ENCODE data around the gene ABCD4.

The ABCD4 gene

GRCh38 chr14:74290415-74290814 is 12.3 kb downstream of the ABCD4 start:
- peaks cover 9 to 94% of the 10 kb centered on the region in 2 experiments; a peak in 2 of 3 replicates for H3K36me3 ChIP-seq (ENCODE audit: control insufficient read depth in 2 of 2, insufficient read depth in 1 of 2, low read length in 2 of 2)
- H3K4me1 ChIP-seq (ENCODE audit: control insufficient read depth, insufficient read depth, low read length): no peaks in the 10 kb centered on the region
- CTCF ChIA-PET: interaction anchor here (0.6 to 1.5 kb wide), 6 partner anchors 12 to 215 kb away, joined by 3 to 5 read pairs (median 3); no protein-coding TSS in a partner anchor
- TF ChIP-seq SP2 (tag by site-specific recombination; IDR thresholded peaks at IDR 0.05) (no peak), ZSCAN5A (tag by site-specific recombination; IDR thresholded peaks at IDR 0.05) (no peak), ZNF302 (tag by site-specific recombination; IDR thresholded peaks at IDR 0.05; ENCODE audit: low read depth) (no peak), ZBTB21 (tag by site-specific recombination; IDR thresholded peaks at IDR 0.05) (no peak), ZNF785 (tag by site-specific recombination; IDR thresholded peaks at IDR 0.05) (no peak), ZNF514 (tag by site-specific recombination; IDR thresholded peaks at IDR 0.05) (no peak), CTCF (tag by site-specific recombination; IDR thresholded peaks at IDR 0.05) (0 out of 2 replicates have a peak, but pooled peaks have one; percentile 32), ZBTB10 (tag by site-specific recombination; IDR thresholded peaks at IDR 0.05) (no peak), SCRT2 (tag by site-specific recombination; IDR thresholded peaks at IDR 0.05) (peak; percentile 83), ZSCAN18 (tag by site-specific recombination; IDR thresholded peaks at IDR 0.05) (no peak), ZNF501 (tag by site-specific recombination; IDR thresholded peaks at IDR 0.05) (no peak), SCRT1 (tag by site-specific recombination; IDR thresholded peaks at IDR 0.05; ENCODE audit: borderline replicate concordance) (peak; percentile 69; the same call in 1 of the 2 replicates), ZNF658 (tag by site-specific recombination; IDR thresholded peaks at IDR 0.05) (no peak)
- no peak overlapping the region for H3K4me3 ChIP-seq (ENCODE audit: low read depth, low read length)
- H3K9me3 ChIP-seq (ENCODE audit: control insufficient read depth, insufficient read depth, low read depth, low read length): no peaks in the 10 kb centered on the region
- H3K27ac ChIP-seq (ENCODE audit: extremely low read depth, low read depth, low read length): no peak overlapping the region
- POLR2A ChIA-PET: interaction anchor here (0.6 to 0.7 kb wide), 3 partner anchors 58 to 689 kb away, joined by 4 to 8 read pairs (median 4); no protein-coding TSS in a partner anchor

GRCh38 chr14:74289801-74290200 is 12.9 kb downstream of the ABCD4 start:
- no peak for TF ChIP-seq ZNF362 (tag by site-specific recombination; IDR thresholded peaks at IDR 0.05)
- no peak for TF ChIP-seq KLF7 (tag by site-specific recombination; IDR thresholded peaks at IDR 0.05; ENCODE audit: borderline replicate concordance)
- no peak for TF ChIP-seq ZSCAN18 (tag by site-specific recombination; IDR thresholded peaks at IDR 0.05)
- no peak for TF ChIP-seq ZFHX2 (tag by site-specific recombination; conservative IDR thresholded peaks at IDR 0.05)
- H3K9me3 ChIP-seq (ENCODE audit: control insufficient read depth, insufficient read depth, low read depth, low read length): no peaks in the 10 kb centered on the region
- H3K27ac ChIP-seq (ENCODE audit: extremely low read depth, low read depth, low read length): no peak overlapping the region
- H3K36me3 ChIP-seq (ENCODE audit: control insufficient read depth in 2 of 2, insufficient read depth in 1 of 2, low read length in 2 of 2): peaks cover 9 to 94% of the 10 kb centered on the region in 2 experiments; a peak in 2 of 3 replicates
- no peak overlapping the region for H3K4me3 ChIP-seq (ENCODE audit: low read depth, low read length)
- no peaks in the 10 kb centered on the region for H3K4me1 ChIP-seq (ENCODE audit: control insufficient read depth, insufficient read depth, low read length)
- ChIA-PET POLR2A (no interaction called here), CTCF (interaction anchor here (0.6 to 0.7 kb wide), 2 partner anchors 48 to 561 kb away, joined by 3 read pairs; no protein-coding TSS in a partner anchor)

Data from HEK293 (cell line).